SU-DHL-6 (cell line): ENCODE results near the gene HSPH1.

ENCODE experiments used
- H2AFZ ChIP-seq: fragments of 200-600 bp; sonication (generic); 2 replicates; pipeline ENCODE4 v1.6.1; 2014; ENCODE audit warnings: low read depth, mild to moderate bottlenecking, moderate library complexity, mixed read lengths, antibody characterized with exemption, low read length; ENCODE audit not compliant: severe bottlenecking
- H3F3A ChIP-seq: fragments of 200-600 bp; shearing (Covaris generic); 2 replicates; pipeline ENCODE4 v1.6.0; 2016; ENCODE audit warnings: antibody characterized with exemption, mild to moderate bottlenecking; ENCODE audit not compliant: insufficient read depth
- H3K27ac ChIP-seq: fragments of 200-600 bp; sonication (generic); 2 replicates; pipeline ENCODE4 v1.5.1; 2016; ENCODE audit warnings: low read depth, mild to moderate bottlenecking, low read length, moderate library complexity, mixed read lengths
- H3K27me3 ChIP-seq: fragments of 200-600 bp; sonication (generic), shearing (Covaris generic); 2 replicates; pipeline ENCODE4 v1.6.0; 2014; ENCODE audit warnings: mild to moderate bottlenecking, low read length
- H3K36me3 ChIP-seq: fragments of 200-600 bp; sonication (generic); 2 replicates; pipeline ENCODE4 v1.6.1; 2014; ENCODE audit warnings: mild to moderate bottlenecking, low read length, mixed read lengths
- H3K4me2 ChIP-seq: fragments of 300-600, 200-600 bp; shearing (Covaris generic), sonication (generic); 2 replicates; pipeline ENCODE4 v1.6.0; 2014; ENCODE audit warnings: low read length, low read depth, mild to moderate bottlenecking; ENCODE audit not compliant: poor library complexity, severe bottlenecking
- H3K4me3 ChIP-seq: fragments of 200-600 bp; sonication (generic); 2 replicates; pipeline ENCODE4 v1.5.1; 2014; ENCODE audit warnings: antibody characterized with exemption, low read length, mild to moderate bottlenecking, mixed read lengths; ENCODE audit not compliant: insufficient read depth, poor library complexity, severe bottlenecking
- H3K79me2 ChIP-seq: fragments of 200-600 bp; sonication (generic); 2 replicates; pipeline ENCODE4 v1.6.1; 2014; ENCODE audit warnings: mild to moderate bottlenecking, low read length, moderate library complexity; ENCODE audit not compliant: insufficient read depth
- H3K9ac ChIP-seq: fragments of 200-600 bp; sonication (generic); 2 replicates; pipeline ENCODE4 v1.7.0; 2014; ENCODE audit warnings: mild to moderate bottlenecking, low read length
- H3K9me2 ChIP-seq: fragments of 200-600 bp; sonication (generic); replicated peaks from 2 replicates; pipeline ENCODE4 v1.6.1; 2014; ENCODE audit warnings: low read length; ENCODE audit not compliant: insufficient read depth
- H3K9me3 ChIP-seq: fragments of 200-600 bp; sonication (generic); 2 replicates; pipeline ENCODE4 v1.6.1; 2014; ENCODE audit warnings: low read length, mixed read lengths; ENCODE audit not compliant: insufficient read depth
- H4K20me1 ChIP-seq: fragments of 200-600 bp; sonication (generic); 2 replicates; pipeline ENCODE4 v1.6.1; 2014; ENCODE audit warnings: low read depth, mild to moderate bottlenecking, antibody characterized with exemption, low read length, moderate library complexity, mixed read lengths
- EZH2phosphoT487 ChIP-seq: fragments of 200-600 bp; sonication (generic), shearing (Covaris generic); conservative IDR thresholded peaks from 2 replicates; pipeline ENCODE4 v1.6.1; 2018; ENCODE audit warnings: mild to moderate bottlenecking, antibody characterized with exemption, low read length, moderate library complexity, mixed read lengths
- TF ChIP-seq, protein P1 (sequence below): fragments of 200-600 bp; sonication (generic); IDR thresholded peaks from one replicate; pipeline ENCODE4 v1.5.1; 2017; ENCODE audit warnings: antibody characterized with exemption, mild to moderate bottlenecking, low read length, moderate library complexity; ENCODE audit not compliant: insufficient read depth, poor library complexity, severe bottlenecking

HSPH1 gene

DNA sequence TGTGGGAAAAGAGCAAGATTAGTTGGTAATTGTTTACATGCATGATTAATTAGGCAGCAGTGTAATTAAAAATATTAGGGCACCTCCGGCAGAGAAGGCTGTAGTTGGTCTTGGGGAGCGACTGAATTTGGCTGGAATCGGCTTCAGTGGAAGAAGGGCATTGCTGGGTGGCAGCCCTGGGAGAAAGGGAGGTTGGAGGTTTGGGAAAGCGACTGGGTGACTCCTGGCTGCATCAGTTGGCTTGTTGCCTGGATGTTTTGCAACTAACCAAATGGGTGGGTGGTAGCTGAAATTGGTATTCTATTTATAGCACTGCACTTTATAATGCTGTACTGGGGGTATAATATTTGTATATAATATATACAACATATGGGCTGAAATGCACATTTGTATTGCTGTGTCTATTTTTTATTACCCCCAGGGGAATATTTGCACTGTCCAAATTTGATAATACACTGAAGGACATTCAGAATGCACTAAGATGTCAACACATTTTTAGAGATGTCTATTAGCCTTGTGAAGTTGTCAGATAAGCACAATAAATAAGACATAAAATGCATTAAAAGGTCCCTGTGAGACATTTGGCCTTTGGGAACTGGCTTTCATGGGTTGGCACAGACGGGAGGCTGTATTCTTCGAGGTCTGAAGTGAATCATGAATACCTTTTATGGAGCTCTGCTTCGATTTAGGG lies 39.8 kb upstream of the HSPH1 start:
- Histone ChIP-seq H3K27me3 (no peaks in the 10 kb centered on the region), H2AFZ (peak overlapping the region; percentile 89)

GRCh38 chr13:31200637-31200971 lies 38.9 kb upstream of the HSPH1 start:
- H3K4me2 ChIP-seq = peak overlapping the region; percentile 79
- no peaks in the 10 kb centered on the region for H3K9me3 ChIP-seq
- H3K9ac ChIP-seq = peak overlapping the region; percentile 84
- peak overlapping the region; percentile 86 for H3K27ac ChIP-seq
- no peaks in the 10 kb centered on the region for H4K20me1 ChIP-seq
- H3K4me3 ChIP-seq = peak overlapping the region; percentile 74
- H3K79me2 ChIP-seq = no peaks in the 10 kb centered on the region
- H3K27me3 ChIP-seq = no peaks in the 10 kb centered on the region
- no peaks in the 10 kb centered on the region for H3K9me2 ChIP-seq
- peak overlapping the region; percentile 89 for H2AFZ ChIP-seq
- no peaks in the 10 kb centered on the region for H3K36me3 ChIP-seq
- H3F3A ChIP-seq = 0 out of 2 replicates have a peak, but pooled peaks cover 5% of the 10 kb centered on the region
- TF ChIP-seq, protein P1, sequence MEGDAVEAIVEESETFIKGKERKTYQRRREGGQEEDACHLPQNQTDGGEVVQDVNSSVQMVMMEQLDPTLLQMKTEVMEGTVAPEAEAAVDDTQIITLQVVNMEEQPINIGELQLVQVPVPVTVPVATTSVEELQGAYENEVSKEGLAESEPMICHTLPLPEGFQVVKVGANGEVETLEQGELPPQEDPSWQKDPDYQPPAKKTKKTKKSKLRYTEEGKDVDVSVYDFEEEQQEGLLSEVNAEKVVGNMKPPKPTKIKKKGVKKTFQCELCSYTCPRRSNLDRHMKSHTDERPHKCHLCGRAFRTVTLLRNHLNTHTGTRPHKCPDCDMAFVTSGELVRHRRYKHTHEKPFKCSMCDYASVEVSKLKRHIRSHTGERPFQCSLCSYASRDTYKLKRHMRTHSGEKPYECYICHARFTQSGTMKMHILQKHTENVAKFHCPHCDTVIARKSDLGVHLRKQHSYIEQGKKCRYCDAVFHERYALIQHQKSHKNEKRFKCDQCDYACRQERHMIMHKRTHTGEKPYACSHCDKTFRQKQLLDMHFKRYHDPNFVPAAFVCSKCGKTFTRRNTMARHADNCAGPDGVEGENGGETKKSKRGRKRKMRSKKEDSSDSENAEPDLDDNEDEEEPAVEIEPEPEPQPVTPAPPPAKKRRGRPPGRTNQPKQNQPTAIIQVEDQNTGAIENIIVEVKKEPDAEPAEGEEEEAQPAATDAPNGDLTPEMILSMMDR = no peak
- TF ChIP-seq EZH2phosphoT487 = no peak

More for the DNA sequence above, 39.8 kb upstream of the HSPH1 start:
- Histone ChIP-seq H3F3A (0 out of 2 replicates have a peak, but pooled peaks cover 5% of the 10 kb centered on the region), H3K9me3 (no peaks in the 10 kb centered on the region), H4K20me1 (no peaks in the 10 kb centered on the region), H3K36me3 (no peaks in the 10 kb centered on the region), H3K4me2 (peak overlapping the region; percentile 79), H3K4me3 (peak overlapping the region; percentile 74), H3K79me2 (no peaks in the 10 kb centered on the region), H3K9ac (peak overlapping the region; percentile 84), H3K9me2 (no peaks in the 10 kb centered on the region), H3K27ac (no peak overlapping the region)
- TF ChIP-seq, protein P1 = no peak
- no peak for TF ChIP-seq EZH2phosphoT487

- peak within 1 kb of the TSS; percentile 79 for H3K4me2 ChIP-seq
- peak within 1 kb of the TSS; percentile 84 for H3K9ac ChIP-seq
- no peaks in the 10 kb centered on the region for H3K9me3 ChIP-seq
- TF ChIP-seq, protein P1 = peak; percentile 66
- TF ChIP-seq EZH2phosphoT487 = no peak
- peak within 1 kb of the TSS; percentile 89 for H2AFZ ChIP-seq
- 0 out of 2 replicates have a peak, but pooled peaks cover 5% of the 10 kb centered on the region for H3F3A ChIP-seq
- no peaks in the 10 kb centered on the region for H3K9me2 ChIP-seq
- H3K27ac ChIP-seq = peak within 1 kb of the TSS; percentile 86
- H3K4me3 ChIP-seq = peak within 1 kb of the TSS; percentile 74
- H4K20me1 ChIP-seq = no peaks in the 10 kb centered on the region
- no peaks in the 10 kb centered on the region for H3K79me2 ChIP-seq
- H3K36me3 ChIP-seq = no peaks in the 10 kb centered on the region
- H3K27me3 ChIP-seq = no peaks in the 10 kb centered on the region
Measured at GRCh38 chr13:31199849-31200636, 38.3 kb upstream of the HSPH1 start, which contains the start of gene B3GLCT. Gene B3GLCT (plus strand): TSS chr13:31199975. CDS start chr13:31200085, 110 bp downstream.
